Measurements from ENCODE around the gene WNT11.

DNA sequence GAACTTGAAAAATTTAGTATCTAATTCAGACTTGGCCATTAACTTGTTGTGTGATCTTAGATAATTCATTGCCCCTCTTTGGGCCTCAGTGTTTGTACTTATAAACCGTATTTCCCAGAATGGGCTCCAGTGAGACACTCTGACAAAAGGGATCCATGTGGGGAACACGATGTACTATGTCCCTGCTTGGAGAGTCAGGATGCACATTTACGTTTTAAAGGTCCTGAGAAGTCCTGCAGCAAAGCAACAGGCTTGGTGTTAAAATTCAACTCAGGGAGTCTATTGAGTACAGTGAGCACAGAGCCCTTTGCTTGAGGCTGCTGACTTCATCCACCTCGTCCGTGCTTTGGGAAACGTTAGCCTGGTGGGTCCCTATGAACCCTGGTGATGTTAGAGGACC is 9.0 kb downstream of the WNT11 start:
- TF ChIP-seq, protein P1, sequence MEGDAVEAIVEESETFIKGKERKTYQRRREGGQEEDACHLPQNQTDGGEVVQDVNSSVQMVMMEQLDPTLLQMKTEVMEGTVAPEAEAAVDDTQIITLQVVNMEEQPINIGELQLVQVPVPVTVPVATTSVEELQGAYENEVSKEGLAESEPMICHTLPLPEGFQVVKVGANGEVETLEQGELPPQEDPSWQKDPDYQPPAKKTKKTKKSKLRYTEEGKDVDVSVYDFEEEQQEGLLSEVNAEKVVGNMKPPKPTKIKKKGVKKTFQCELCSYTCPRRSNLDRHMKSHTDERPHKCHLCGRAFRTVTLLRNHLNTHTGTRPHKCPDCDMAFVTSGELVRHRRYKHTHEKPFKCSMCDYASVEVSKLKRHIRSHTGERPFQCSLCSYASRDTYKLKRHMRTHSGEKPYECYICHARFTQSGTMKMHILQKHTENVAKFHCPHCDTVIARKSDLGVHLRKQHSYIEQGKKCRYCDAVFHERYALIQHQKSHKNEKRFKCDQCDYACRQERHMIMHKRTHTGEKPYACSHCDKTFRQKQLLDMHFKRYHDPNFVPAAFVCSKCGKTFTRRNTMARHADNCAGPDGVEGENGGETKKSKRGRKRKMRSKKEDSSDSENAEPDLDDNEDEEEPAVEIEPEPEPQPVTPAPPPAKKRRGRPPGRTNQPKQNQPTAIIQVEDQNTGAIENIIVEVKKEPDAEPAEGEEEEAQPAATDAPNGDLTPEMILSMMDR (IDR thresholded peaks at IDR 0.05; ENCODE audit: low read depth, low read length, poor library complexity, severe bottlenecking): no peak
- TF ChIP-seq EZH2phosphoT487 (IDR thresholded peaks at IDR 0.05; ENCODE audit: borderline replicate concordance, low read length): no peak

All from DOHH2 (cell line).